ENCODE results near the gene GPR157. TPM values are rescaled to one million over a fixed set of nuclear protein-coding genes. Genes with fewer than 3 reads are reported as not detected.

GPR157 gene

Small RNA genes lying within 50 kb of the gene (small RNA-seq; reads per million reads assigned to genes)
- not detected for gene RF00424 (ENCODE audit: insufficient read depth)
